ENCODE data around the gene PGD. TPM values are rescaled to one million over a fixed set of nuclear protein-coding genes. Genes with fewer than 3 reads are reported as not detected.

Gene PGD
- total and polyA plus RNA-seq, 7 donors = 30.6 to 115 (median 44.2) TPM

GRCh38 chr1:10396870-10397269, 2.0 kb upstream of the PGD start:
- Histone ChIP-seq H3K9me3 (no peaks in the 10 kb centered on the region), H3K4me1 (peaks cover 0 to 26% (median 16%) of the 10 kb centered on the region in 4 donors), H3K36me3 (no peaks in the 10 kb centered on the region), H3K27me3 (no peaks in the 10 kb centered on the region), H3K27ac (no peak overlapping the region), H3K4me3 (no peak overlapping the region)
- no peak for DNase-seq
- WGBS, 2 donors = 91 to 94% methylated on average over 3 of the region's 3 CpGs
- no peak for TF ChIP-seq POLR2A (IDR thresholded peaks at IDR 0.05)
- no peak for TF ChIP-seq POLR2AphosphoS5 (IDR thresholded peaks at IDR 0.05)
- TF ChIP-seq, protein P1, sequence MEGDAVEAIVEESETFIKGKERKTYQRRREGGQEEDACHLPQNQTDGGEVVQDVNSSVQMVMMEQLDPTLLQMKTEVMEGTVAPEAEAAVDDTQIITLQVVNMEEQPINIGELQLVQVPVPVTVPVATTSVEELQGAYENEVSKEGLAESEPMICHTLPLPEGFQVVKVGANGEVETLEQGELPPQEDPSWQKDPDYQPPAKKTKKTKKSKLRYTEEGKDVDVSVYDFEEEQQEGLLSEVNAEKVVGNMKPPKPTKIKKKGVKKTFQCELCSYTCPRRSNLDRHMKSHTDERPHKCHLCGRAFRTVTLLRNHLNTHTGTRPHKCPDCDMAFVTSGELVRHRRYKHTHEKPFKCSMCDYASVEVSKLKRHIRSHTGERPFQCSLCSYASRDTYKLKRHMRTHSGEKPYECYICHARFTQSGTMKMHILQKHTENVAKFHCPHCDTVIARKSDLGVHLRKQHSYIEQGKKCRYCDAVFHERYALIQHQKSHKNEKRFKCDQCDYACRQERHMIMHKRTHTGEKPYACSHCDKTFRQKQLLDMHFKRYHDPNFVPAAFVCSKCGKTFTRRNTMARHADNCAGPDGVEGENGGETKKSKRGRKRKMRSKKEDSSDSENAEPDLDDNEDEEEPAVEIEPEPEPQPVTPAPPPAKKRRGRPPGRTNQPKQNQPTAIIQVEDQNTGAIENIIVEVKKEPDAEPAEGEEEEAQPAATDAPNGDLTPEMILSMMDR (IDR thresholded peaks at IDR 0.05) = no peak
- TF ChIP-seq EP300 (IDR thresholded peaks at IDR 0.05) = no peak
- intact Hi-C loops (cut with DNase I) = no loop called here

- Histone ChIP-seq H3K27ac (peak overlapping the region; percentile 88 to 93 (median 90)), H3K9me3 (no peaks in the 10 kb centered on the region), H3K4me3 (peak overlapping the region; percentile 71 to 95 (median 82)), H3K36me3 (peaks cover 0 to 11% (median 5%) of the 10 kb centered on the region in 4 donors), H3K27me3 (no peaks in the 10 kb centered on the region), H3K4me1 (peaks cover 0 to 26% (median 16%) of the 10 kb centered on the region in 4 donors)
- intact Hi-C loops (cut with DNase I) = no loop called here
- 1% methylated on average over 34 of the region's 34 CpGs for WGBS, 2 donors
- no peak for DNase-seq
- TF ChIP-seq EP300 (IDR thresholded peaks at IDR 0.05) = no peak
- TF ChIP-seq, protein P1 (IDR thresholded peaks at IDR 0.05) = no peak
- no peak for TF ChIP-seq POLR2AphosphoS5 (IDR thresholded peaks at IDR 0.05)
Observed at GRCh38 chr1:10398278-10398733, 558 bp upstream of the PGD start.

DNA sequence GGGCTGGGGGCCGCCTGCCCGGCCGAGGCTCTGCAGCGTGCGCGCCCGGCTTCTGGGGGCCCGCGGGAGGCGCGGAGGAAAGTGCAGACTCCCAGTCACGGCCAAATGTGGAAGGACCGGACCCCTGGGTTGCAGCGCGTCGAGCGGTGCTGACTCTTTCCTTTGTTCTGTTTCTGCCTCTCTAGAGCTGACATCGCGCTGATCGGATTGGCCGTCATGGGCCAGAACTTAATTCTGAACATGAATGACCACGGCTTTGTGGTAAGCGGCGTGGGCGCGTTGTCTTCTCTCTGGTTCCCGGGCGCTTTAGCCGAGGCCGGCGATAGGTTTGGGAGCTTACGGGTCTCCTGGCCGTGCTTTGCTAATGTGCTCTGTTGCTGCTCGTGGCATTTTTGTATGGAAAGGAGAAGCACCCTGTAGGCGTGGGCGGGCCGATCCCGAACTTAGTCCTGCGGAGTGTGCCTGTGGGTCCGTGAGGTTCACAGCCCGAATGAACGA, 629 bp downstream of the PGD start:
- 1 to 2% methylated on average over 42 of the region's 42 CpGs for WGBS, 2 donors
- Histone ChIP-seq H3K27ac (peak overlapping the region; percentile 88 to 93 (median 90)), H3K27me3 (no peaks in the 10 kb centered on the region), H3K9me3 (no peaks in the 10 kb centered on the region), H3K4me1 (peaks cover 0 to 26% (median 16%) of the 10 kb centered on the region in 4 donors), H3K4me3 (peak overlapping the region; percentile 71 to 95 (median 82)), H3K36me3 (peaks cover 5 to 23% (median 14%) of the 10 kb centered on the region in 4 donors)
- TF ChIP-seq EP300 (IDR thresholded peaks at IDR 0.05) (no peak), POLR2AphosphoS5 (IDR thresholded peaks at IDR 0.05) (no peak), POLR2A (IDR thresholded peaks at IDR 0.05) (no peak)
- TF ChIP-seq, protein P1 (IDR thresholded peaks at IDR 0.05) = no peak
- DNase-seq = peak; percentile 66
- intact Hi-C loops (cut with DNase I) = loop anchor here (1.0 kb wide), 1 partner anchor 31 kb away; the partner anchor contains the start of gene CENPS

DNA sequence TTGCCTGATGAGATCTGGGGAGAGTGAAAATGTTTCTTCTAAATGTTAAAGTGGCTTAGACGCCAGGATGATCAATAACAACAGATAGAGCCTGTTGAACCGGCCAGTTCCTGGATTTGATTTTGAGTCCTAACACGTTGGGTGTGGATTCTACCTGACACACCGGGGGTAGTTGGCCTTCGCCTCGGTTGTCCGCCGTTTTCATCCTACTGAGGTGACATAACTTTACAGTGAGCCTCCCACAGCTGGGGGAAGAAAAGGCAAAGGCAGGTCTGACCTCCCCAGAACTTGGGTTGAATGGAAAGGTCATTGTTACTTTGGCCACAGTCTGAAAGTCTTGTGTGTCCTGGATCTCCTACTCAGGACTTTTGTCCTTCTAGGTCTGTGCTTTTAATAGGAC, 1.1 kb downstream of the PGD start:
- DNase-seq = no peak
- peak overlapping the region in 3 of 4 donors; percentile 88 to 93 (median 89) for H3K27ac ChIP-seq

More for the DNA sequence above, 1.1 kb downstream of the PGD start:
- peak overlapping the region in 3 of 4 donors; percentile 76 to 95 (median 89) for H3K4me3 ChIP-seq
- intact Hi-C loops (cut with DNase I) = no loop called here
- WGBS, 2 donors = 56 to 66% methylated on average over 8 of the region's 8 CpGs
- no peaks in the 10 kb centered on the region for H3K9me3 ChIP-seq
- no peaks in the 10 kb centered on the region for H3K27me3 ChIP-seq
- peaks cover 10 to 28% (median 19%) of the 10 kb centered on the region in 4 donors for H3K36me3 ChIP-seq
- TF ChIP-seq EP300 (IDR thresholded peaks at IDR 0.05) = no peak
- no peak for TF ChIP-seq POLR2AphosphoS5 (IDR thresholded peaks at IDR 0.05)
- no peak for TF ChIP-seq POLR2A (IDR thresholded peaks at IDR 0.05)
- TF ChIP-seq, protein P1 (IDR thresholded peaks at IDR 0.05) = no peak
- H3K4me1 ChIP-seq = peaks cover 0 to 26% (median 16%) of the 10 kb centered on the region in 4 donors

All from sigmoid colon (tissue), 7 donors.